ENCODE results near the gene MAPK8IP2.

Gene MAPK8IP2

DNA sequence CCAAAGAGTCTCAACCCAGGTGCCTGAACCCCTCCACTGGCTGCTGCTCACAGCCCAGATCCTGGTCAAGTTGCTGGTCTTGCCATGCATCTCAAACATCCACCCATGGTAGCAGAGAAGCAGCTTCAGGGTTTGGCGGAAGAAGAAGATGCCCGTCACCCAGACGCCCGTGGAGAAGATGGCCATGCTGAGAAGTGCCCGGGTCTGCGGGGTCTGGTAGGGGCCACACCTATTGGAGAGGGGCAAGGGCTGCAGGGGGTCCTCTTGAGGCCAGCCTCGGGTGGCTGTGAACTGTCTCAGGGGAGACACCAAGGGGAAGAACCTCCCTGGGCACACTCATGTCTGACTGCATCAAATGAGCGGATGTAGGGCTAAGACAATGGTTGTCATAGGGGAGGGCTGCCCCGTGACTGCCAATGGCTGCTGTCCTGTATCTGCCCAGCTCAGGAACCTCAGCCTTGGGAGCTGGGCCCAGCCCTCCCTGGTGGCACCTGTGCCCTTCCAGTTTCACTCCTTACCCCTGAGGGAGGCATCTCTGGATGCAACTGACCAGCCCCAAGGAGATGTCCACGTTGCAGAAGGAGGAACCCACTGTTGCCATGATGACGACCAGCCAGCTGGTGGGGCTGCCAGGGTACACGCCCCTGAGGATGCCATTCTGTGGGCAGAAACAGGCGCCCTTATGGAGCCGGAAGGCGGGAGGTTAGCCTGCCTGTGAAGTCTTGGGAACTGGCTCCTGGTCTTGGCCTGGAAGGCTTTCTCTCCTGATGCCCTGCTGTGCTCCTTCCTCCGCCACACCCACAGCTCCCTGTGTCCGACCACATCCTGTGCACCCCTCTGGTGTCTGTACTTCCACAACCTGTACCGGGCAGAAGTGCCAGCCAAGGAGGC lies 23.5 kb upstream of the MAPK8IP2 start:
- no peak overlapping the region for H3K4me3 ChIP-seq (ENCODE audit: low read length)
- no peak overlapping the region for H3K9ac ChIP-seq (ENCODE audit: low read depth, low read length)
- H3K36me3 ChIP-seq (ENCODE audit: insufficient read depth, low read length) = peaks cover 54% of the 10 kb centered on the region
- 93% methylated on average over 18 of the region's 18 CpGs for WGBS
- H3K4me1 ChIP-seq (ENCODE audit: insufficient read depth, low read length) = no peaks in the 10 kb centered on the region
- H3K9me3 ChIP-seq (ENCODE audit: insufficient read depth, low read depth, low read length) = no peaks in the 10 kb centered on the region
- H3K27me3 ChIP-seq (ENCODE audit: insufficient read depth, low read length) = no peaks in the 10 kb centered on the region
- H3K27ac ChIP-seq (ENCODE audit: low read depth, low read length) = no peak overlapping the region

DNA sequence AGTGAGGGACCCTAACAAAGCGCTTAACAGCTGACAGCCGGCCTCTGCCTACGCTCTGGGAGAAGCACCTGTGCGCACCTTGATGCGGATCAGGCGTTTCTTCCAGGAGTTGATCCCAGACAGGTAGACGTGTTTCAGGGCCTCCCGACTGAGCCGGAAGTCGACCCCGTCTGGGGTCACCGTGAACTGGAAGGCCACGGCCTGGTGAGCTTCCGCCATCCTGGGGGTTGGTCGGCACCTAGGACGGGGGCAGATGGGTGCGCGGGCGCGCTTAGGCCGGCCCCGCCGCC lies 23.0 kb upstream of the MAPK8IP2 start:
- H3K27ac ChIP-seq (ENCODE audit: low read depth, low read length) = no peak overlapping the region
- WGBS = 96% methylated on average over 23 of the region's 23 CpGs
- peaks cover 48% of the 10 kb centered on the region for H3K36me3 ChIP-seq (ENCODE audit: insufficient read depth, low read length)
- H3K4me1 ChIP-seq (ENCODE audit: insufficient read depth, low read length) = no peaks in the 10 kb centered on the region
- no peaks in the 10 kb centered on the region for H3K9me3 ChIP-seq (ENCODE audit: insufficient read depth, low read depth, low read length)
- H3K27me3 ChIP-seq (ENCODE audit: insufficient read depth, low read length) = no peaks in the 10 kb centered on the region
- H3K9ac ChIP-seq (ENCODE audit: low read depth, low read length) = no peak overlapping the region
- no peak overlapping the region for H3K4me3 ChIP-seq (ENCODE audit: low read length)

DNA sequence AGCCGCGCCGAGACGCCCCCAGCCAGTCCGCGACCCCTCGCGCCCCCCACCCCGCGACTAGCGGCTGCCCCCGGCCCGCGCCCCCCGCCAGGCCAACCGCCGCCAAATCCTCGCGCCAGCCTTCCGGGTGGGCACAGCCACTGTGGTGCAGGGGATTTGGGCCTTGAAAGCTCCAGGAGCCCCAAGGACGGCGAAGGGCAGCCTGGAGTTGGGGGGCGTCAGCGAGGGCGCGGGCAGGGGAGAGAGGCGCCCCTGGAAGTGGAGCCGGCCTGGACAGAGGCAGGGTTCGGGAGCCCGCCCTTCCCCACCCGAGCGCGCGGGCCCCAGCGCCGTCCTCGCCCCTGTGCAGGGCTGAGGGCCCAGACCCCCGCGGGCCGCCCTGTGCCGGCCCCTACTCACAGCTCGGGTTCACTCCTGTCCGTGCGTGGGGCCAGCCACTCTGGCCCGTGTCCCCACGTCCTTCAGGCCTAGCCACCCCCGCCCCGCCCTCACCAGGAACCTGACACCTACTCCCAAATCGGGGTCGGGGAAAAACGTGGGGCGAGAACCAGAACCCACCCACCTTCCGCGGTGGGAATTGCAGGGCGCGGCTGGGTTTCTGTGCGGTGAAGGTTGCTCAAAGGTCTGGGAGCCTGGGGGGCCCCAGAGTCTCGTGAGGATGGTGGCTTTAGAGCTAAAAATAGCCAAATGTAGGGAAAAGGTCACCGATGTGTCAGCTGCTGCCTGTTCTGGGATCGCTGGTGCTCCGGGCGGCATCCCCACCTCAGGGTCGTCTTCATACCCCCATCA lies 22.4 kb upstream of the MAPK8IP2 start, which contains the start of gene CPT1B:
Gene CPT1B, minus strand, starts transcription at position 441 of the 789 bp plus-strand sequence. CDS start 512 bp downstream, outside the sequence.
- Histone ChIP-seq H3K9me3 (ENCODE audit: insufficient read depth, low read depth, low read length) (no peaks in the 10 kb centered on the region), H3K36me3 (ENCODE audit: insufficient read depth, low read length) (peaks cover 45% of the 10 kb centered on the region), H3K27me3 (ENCODE audit: insufficient read depth, low read length) (no peaks in the 10 kb centered on the region), H3K4me3 (ENCODE audit: low read length) (no peak within 1 kb of the TSS), H3K9ac (ENCODE audit: low read depth, low read length) (no peak within 1 kb of the TSS), H3K4me1 (ENCODE audit: insufficient read depth, low read length) (no peaks in the 10 kb centered on the region), H3K27ac (ENCODE audit: low read depth, low read length) (no peak within 1 kb of the TSS)
- 94% methylated on average over 63 of the region's 63 CpGs for WGBS

DNA sequence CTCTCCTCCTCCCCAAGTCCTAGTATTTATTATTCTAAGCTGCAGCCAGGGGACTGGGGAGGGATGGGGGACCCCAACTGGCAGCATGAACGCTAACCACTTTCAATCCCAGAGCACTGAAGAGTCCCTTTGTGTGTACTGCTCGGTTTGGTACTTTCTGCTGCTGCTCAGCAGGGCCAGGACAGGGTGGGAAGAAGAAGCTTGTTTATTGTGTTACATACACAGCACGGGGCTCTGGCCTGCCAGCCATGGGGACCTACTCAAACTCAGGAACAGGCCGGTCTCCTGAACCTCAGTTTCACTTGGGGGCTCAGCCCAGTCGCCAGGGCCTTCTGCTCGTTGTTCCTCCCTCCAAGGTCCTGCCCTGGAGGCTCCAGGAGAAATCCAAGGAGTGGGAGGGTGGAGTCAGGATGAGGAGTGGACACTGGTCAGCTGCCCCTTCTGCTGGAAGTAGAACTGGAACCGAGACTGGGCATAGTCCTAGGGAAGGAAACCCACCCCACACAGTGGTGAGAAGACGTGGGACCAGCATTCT lies 21.8 kb upstream of the MAPK8IP2 start:
- Histone ChIP-seq H3K9ac (ENCODE audit: low read depth, low read length) (no peak overlapping the region), H3K4me1 (ENCODE audit: insufficient read depth, low read length) (peaks cover 2% of the 10 kb centered on the region; the same call in 1 of the 2 replicates), H3K27ac (ENCODE audit: low read depth, low read length) (no peak overlapping the region), H3K4me3 (ENCODE audit: low read length) (no peak overlapping the region), H3K27me3 (ENCODE audit: insufficient read depth, low read length) (no peaks in the 10 kb centered on the region), H3K36me3 (ENCODE audit: insufficient read depth, low read length) (peaks cover 41% of the 10 kb centered on the region), H3K9me3 (ENCODE audit: insufficient read depth, low read depth, low read length) (no peaks in the 10 kb centered on the region)
- 94% methylated on average over 8 of the region's 8 CpGs for WGBS

DNA sequence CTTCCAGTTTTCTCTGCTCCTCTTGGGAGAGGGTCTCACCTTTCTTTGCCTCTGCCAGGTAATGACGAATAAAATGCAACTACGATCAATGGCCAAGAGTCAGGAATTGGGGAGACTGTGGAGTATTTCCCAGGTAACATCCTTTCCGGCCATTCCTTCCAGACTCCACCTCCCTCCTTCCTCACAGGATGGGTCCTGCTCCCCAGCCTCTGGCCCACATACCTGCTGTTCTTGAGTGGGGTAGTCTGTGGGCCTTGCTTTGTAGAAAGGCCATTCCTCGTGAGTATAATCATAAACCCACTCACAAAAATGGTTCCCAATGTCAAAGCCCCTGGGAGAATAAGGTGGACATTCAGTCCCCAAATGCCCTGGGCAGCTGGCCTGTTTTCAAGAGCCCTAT lies 20.8 kb upstream of the MAPK8IP2 start:
- Histone ChIP-seq H3K27ac (ENCODE audit: low read depth, low read length) (no peak overlapping the region), H3K4me1 (ENCODE audit: insufficient read depth, low read length) (peaks cover 6% of the 10 kb centered on the region; the same call in 1 of the 2 replicates), H3K36me3 (ENCODE audit: insufficient read depth, low read length) (peaks cover 35% of the 10 kb centered on the region), H3K9ac (ENCODE audit: low read depth, low read length) (no peak overlapping the region), H3K4me3 (ENCODE audit: low read length) (no peak overlapping the region), H3K27me3 (ENCODE audit: insufficient read depth, low read length) (no peaks in the 10 kb centered on the region), H3K9me3 (ENCODE audit: insufficient read depth, low read depth, low read length) (no peaks in the 10 kb centered on the region)
- WGBS = 97% methylated on average over 3 of the region's 4 CpGs

DNA sequence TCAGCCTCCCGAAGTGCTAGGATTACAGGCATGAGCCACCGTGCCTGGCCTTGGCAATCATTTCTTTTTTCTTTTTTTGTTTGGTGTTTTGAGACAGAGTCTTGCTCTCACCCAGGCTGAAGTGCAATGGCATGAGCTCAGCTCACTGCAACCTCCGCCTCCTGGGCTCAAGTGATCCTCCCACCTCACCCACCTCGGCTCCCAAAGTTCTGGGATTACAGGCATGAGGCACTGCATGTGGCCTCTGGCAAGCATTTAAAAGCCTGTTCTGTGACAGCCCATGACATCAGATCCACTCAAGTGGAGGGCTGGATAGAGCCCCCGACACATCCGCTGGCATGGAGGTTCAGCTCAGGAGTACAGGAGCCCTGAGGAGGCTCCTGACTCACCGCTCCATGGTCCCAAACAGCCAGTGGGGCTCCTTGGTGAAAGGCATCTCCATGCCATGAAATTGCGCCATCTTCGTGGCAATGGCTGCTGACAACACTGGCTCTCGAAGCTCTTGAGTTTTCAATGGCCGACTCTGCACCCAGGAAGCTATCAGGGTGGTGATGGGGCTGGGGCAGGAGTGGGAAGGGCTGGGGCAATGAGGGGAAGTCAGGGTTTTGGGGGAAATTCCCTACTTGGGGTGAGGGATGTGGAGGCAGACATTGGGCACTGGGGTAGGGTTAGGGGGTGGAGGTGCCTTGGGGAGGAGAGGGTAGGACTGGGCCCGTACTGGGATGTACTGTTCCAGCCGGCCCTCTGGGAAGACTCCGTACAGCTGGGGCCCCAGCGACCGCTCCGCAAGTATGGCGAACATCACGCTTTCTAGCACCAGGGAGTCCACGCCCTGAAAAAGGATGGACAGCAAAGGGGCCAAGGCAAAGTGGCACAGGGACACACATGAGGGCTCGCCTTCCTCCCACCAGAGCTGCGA lies 19.3 kb upstream of the MAPK8IP2 start:
- WGBS = 93% methylated on average over 22 of the region's 22 CpGs
- Histone ChIP-seq H3K9ac (ENCODE audit: low read depth, low read length) (peak overlapping the region; percentile 93; the same call in 1 of the 2 replicates), H3K4me3 (ENCODE audit: low read length) (peak overlapping the region; percentile 88), H3K4me1 (ENCODE audit: insufficient read depth, low read length) (peaks cover 6% of the 10 kb centered on the region; the same call in 1 of the 2 replicates), H3K36me3 (ENCODE audit: insufficient read depth, low read length) (peaks cover 27% of the 10 kb centered on the region), H3K9me3 (ENCODE audit: insufficient read depth, low read depth, low read length) (no peaks in the 10 kb centered on the region), H3K27ac (ENCODE audit: low read depth, low read length) (no peak overlapping the region), H3K27me3 (ENCODE audit: insufficient read depth, low read length) (0 out of 2 replicates have a peak, but pooled peaks cover 4% of the 10 kb centered on the region)

DNA sequence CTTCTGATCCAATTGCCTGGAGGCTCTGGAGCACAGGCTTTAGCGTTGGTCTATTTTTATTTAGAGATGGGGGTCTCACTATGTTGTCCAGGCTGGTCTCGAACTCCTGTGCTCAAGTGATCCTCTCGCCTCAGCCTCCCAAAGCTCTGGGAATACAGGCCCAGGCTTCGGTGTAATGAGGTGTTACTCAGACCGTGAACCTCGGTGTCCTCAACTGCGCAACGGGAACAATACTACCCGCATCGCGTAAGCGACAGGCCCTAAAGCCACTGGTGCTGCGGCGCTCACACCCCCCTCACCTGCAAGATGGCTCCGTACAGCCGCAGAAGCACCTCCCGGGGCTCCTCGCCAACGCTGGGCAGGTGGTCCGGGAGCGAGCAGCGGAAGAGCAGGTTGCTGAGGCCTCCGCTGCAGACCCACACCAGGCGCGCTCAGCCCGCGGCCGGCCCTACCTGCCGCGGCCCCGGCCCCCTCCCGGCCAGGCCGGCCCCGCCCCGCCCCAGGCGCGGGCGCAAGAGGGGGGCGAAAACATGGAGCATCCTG lies 18.6 kb upstream of the MAPK8IP2 start:
- Histone ChIP-seq H3K36me3 (ENCODE audit: insufficient read depth, low read length) (peaks cover 26% of the 10 kb centered on the region), H3K4me1 (ENCODE audit: insufficient read depth, low read length) (peaks cover 6% of the 10 kb centered on the region; the same call in 1 of the 2 replicates), H3K9ac (ENCODE audit: low read depth, low read length) (peak overlapping the region; percentile 93), H3K27me3 (ENCODE audit: insufficient read depth, low read length) (0 out of 2 replicates have a peak, but pooled peaks cover 4% of the 10 kb centered on the region), H3K27ac (ENCODE audit: low read depth, low read length) (peak overlapping the region; percentile 100), H3K4me3 (ENCODE audit: low read length) (peak overlapping the region; percentile 88), H3K9me3 (ENCODE audit: insufficient read depth, low read depth, low read length) (no peaks in the 10 kb centered on the region)
- whole genome bisulfite sequencing = 8% methylated on average over 39 of the region's 39 CpGs

DNA sequence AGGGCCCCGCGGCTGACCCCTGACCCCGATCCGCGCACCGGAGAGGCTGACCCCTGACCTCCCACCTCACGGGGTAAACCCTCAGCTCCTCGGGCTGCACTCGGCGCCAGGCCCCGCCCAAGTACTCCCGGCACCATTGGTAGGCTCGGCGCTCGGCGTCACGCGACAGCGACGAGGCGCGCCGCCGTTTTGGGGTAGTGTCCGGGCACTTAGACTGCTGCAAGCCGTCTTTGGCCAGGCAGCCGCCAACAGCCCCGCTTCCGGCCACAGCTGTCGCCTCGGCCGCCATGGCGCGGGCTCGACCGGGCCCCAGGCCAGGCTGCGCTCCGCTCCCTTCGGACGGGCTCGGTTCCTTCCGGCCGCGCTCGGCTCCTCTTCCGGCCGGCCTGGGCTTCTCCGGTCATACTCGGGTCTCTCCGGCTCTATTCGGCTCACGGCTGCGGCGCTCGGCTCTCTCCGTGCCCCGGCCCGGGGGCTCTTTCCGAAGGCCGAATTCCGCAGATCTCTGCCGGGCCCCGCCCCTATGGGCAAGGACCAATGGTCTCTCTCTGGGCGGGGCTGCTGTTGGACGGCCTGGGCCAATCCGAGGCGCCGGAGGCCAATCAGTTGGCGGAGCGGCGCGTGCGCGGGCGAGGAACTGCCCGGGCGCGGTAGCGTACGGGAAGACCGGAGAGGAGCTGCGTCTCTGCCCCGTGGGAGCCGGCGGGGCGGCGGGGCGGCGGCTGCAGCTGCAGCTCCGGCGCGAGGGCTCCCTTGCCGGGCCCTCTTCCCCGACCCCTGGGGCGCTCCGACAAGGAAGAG lies 17.9 kb upstream of the MAPK8IP2 start, which contains the start of gene CHKB:
Gene CHKB, minus strand, starts transcription at position 357 of the 801 bp plus-strand sequence. Its CDS starts 68 bp downstream, at position 289.
- 0 out of 2 replicates have a peak, but pooled peaks cover 4% of the 10 kb centered on the region for H3K27me3 ChIP-seq (ENCODE audit: insufficient read depth, low read length)
- peak within 1 kb of the TSS; percentile 93 for H3K9ac ChIP-seq (ENCODE audit: low read depth, low read length)
- under 1% methylated on average over 96 of the region's 96 CpGs for WGBS
- H3K27ac ChIP-seq (ENCODE audit: low read depth, low read length) = peak within 1 kb of the TSS; percentile 100
- H3K4me3 ChIP-seq (ENCODE audit: low read length) = peak within 1 kb of the TSS; percentile 88
- H3K4me1 ChIP-seq (ENCODE audit: insufficient read depth, low read length) = peaks cover 6% of the 10 kb centered on the region; the same call in 1 of the 2 replicates
- peaks cover 26% of the 10 kb centered on the region for H3K36me3 ChIP-seq (ENCODE audit: insufficient read depth, low read length)
- no peaks in the 10 kb centered on the region for H3K9me3 ChIP-seq (ENCODE audit: insufficient read depth, low read depth, low read length)

DNA sequence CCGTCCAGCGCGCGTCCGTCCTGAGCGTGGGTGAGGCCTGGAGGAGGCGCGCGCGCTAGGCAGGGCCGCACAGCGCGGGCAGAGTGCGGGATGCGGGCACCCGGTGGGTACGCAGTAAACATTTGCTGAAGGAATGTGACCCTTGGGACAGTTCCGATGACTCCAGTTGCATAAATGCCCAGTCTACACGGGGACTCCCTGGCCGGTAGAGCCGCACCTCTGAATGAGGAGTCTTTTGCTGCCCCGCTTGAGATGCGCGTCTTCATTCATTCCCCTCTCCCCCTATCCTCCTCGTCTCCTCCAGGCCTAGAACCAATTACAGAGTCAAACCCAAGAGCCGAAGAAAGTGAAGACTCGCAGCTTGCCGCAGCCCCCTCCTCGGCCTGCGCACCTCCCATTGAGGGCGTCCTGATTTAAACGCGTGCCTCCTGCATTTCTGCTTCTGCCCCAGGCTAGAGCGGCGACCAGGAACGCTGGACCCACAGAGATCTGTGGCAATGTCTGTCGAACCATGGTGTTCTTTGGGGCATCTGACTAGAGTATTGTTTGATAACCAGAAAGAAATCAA lies 17.2 kb upstream of the MAPK8IP2 start:
- Histone ChIP-seq H3K4me3 (ENCODE audit: low read length) (peak overlapping the region; percentile 88), H3K9ac (ENCODE audit: low read depth, low read length) (peak overlapping the region; percentile 77), H3K27me3 (ENCODE audit: insufficient read depth, low read length) (0 out of 2 replicates have a peak, but pooled peaks cover 4% of the 10 kb centered on the region), H3K9me3 (ENCODE audit: insufficient read depth, low read depth, low read length) (no peaks in the 10 kb centered on the region), H3K36me3 (ENCODE audit: insufficient read depth, low read length) (peaks cover 26% of the 10 kb centered on the region), H3K27ac (ENCODE audit: low read depth, low read length) (peak overlapping the region; percentile 36; the same call in 1 of the 2 replicates), H3K4me1 (ENCODE audit: insufficient read depth, low read length) (peaks cover 6% of the 10 kb centered on the region; the same call in 1 of the 2 replicates)
- whole genome bisulfite sequencing = 6% methylated on average over 37 of the region's 37 CpGs
